ENCODE data around the gene ZNF701.
"Not testable (repeated sequence)": the region's sequence is repeated elsewhere in the genome, so short reads cannot be mapped to it uniquely, and the experiment has no call there.

ZNF701 gene

DNA sequence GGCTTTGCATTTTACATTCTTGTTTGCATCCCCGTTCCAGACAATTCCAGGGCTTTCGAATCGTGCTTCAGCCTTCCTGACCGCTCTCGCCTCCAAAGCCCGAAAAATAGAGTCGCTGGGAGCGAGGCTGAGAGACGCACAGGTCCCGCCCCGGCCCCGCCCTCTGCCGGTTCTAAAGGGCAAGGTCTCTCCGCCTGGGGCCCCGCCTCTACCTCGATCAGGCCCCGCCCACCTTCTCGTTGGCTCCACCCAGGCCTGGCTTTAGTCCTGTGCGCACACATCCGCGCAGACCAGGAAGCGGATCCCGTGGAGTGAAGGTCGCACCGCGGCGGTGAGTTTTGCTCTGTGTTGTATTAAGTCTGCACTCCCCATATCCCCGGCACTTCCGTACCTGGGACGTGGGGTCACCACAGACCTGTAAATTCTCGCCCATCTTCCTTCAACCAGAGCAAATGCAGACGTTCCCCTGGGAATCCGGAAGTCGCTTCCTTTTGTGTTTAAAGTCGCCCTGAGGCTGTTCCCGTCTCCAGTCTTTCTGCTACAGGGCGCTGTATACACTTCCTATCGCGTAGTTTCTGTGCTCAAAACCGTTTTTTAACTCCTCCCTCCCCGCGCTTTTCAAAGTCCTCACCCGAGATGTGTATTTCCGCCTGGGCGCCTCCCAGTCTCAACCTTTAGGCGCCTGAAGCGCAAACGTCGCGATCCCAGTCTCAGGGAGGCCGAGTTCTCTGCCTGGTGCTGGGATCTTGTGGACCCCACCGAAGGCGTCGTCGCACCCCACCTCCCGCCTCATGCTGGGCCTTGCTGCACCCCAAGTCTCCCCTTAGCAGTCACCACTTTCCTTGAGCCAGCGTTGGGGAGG, at the start of gene ZNF701:
TSS of gene ZNF701 (plus strand) at position 288 of the 862 bp plus-strand sequence. CDS start 3,861 bp downstream, outside the sequence.
- peak; percentile 64 for DNase-seq (ENCODE audit: low read depth, low spot score)

DNA sequence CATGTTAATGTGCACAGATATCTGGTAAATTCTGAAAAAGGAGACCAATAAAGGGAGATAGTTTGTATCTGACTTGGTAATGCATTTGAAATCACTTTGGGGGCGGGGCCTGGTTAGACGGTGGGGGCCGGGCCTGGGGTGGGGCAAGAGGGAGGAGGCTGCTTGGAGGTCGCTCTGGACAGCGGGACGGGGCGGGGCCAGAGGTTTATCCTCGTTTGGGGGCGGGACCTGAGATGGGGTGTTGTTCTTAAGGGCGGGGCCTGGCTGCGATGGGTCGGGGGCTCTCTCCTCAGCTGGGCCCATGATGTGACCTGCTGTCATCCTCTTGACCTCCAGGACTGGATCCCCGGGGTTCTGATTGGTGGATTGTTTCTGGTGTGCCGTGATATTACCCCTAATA, 47.5 kb upstream of the ZNF701 start:
- no peak for DNase-seq (ENCODE audit: low read depth, low spot score)

DNA sequence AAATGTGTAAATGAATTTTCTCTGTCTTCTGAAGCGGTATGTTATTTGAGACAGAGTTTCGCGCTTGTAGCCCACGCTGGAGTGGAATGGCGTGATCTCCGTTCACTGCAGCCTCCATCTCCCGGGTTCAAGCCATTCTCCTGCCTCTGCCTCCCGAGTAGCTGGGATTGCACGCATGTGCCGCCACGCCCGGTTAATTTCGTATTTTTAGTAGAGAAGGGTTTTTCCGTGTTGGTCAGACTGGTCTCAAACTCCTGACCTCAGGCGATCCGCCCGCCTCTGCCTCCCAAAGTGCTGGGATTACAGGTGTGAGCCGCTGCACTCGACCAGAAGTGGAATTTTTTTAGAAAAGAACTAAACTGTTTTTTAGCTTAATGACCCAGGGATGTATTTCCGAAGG, 46.0 kb upstream of the ZNF701 start:
- no peak for DNase-seq (ENCODE audit: low read depth, low spot score)

DNA sequence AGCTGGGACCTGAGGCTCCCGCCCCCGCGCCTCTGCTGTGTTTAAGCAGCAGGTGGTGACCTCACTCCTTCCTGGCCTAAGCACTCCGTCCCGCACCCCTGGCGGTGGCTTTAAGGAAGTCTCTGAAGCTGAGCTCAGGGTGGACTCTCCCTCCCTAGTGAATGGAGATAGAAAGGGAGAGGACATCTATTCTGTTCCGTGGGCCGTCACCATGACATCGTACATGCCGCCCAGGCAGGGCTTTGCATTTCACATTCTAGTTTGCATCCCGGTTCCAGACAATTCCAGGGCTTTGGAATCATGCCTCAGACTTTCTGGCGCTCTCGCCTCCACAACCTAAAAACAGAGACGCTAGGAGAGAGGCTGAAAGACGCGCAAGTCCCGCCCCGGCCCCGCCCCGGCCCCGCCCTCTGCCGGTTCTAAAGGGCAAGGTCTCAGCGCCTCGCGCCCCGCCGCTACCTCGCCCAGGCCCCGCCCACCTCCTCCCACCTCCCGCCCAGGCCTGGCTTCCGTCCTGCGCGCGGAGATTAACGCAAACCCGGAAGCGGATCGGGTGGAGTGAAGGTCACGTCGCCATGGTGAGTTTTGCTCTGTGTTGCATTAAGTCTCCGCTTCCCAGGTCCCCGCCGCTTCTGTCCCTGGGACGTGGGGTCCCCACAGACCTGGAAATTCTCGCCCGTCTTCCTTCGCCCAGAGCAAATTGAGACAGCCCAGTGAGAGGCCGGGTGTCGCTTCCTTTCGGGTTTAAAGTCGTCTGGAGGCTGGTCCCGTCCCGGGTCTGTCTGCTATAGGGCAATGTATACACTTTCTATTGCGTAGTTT, 42.7 kb upstream of the ZNF701 start, which contains the start of gene ZNF808:
TSS of gene ZNF808 (plus strand) at position 535 of the 822 bp plus-strand sequence. CDS start 15,617 bp downstream, outside the sequence.
- DNase-seq (ENCODE audit: low read depth, low spot score), result peak; percentile 93

DNA sequence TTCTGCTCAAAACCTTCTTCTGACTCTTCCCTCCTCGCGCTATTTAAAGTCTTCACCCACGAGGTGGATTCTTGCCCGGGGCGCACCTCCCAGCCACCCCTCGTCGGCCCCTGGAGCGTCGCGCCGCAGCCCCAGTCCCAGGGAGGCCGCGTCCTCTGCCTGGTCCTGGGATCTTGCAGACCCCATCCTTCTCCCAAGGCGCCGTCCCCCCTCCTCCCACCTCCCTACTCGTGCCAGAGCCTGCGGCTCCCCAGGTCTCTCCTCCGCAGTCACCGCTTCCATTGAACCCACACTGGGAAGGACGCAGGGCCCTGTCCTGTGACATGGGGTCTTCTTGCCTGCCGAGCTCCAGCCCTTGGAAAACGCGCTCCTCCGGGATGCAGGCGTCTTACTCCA, 42.1 kb upstream of the ZNF701 start:
- DNase-seq (ENCODE audit: low read depth, low spot score), result no peak

DNA sequence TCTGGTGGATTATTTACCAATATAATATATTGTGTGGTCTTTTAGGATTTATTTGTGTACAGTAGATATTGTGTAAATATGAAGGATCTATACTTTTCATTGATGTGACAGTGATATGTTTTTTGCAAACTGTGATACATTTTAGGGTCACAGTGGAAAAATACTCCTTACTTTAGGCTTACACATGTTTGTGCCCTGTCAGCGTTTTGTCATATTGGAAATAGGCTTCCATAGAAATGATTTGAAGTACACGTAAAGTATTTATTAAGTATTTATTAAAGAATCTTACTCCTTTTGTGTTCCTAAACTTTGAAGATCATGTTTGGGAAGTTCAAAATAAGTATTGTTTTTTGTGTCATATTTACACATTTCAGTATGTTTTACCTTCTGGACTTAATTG, 37.6 kb upstream of the ZNF701 start:
- no peak for DNase-seq (ENCODE audit: low read depth, low spot score)

DNA sequence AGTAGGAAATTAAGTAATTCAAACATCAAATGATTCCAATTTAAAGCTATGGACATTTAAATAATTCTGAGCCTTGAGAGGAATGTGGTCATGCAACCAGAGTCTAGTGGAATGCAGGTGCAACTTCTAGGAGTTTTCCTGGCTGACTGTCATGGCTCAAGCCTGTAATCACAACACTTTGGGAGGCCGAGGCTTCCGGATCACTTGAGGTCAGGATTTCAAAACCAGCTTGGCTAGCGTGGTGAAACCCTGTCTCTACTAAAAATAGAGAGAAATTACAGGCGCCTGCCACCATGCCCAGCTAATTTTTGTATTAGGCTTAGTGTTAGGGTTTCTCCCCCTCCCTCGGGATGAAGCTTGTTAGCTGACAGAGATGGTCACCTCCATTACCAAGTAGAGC, 36.2 kb upstream of the ZNF701 start:
- DNase-seq (ENCODE audit: low read depth, low spot score), result no peak

DNA sequence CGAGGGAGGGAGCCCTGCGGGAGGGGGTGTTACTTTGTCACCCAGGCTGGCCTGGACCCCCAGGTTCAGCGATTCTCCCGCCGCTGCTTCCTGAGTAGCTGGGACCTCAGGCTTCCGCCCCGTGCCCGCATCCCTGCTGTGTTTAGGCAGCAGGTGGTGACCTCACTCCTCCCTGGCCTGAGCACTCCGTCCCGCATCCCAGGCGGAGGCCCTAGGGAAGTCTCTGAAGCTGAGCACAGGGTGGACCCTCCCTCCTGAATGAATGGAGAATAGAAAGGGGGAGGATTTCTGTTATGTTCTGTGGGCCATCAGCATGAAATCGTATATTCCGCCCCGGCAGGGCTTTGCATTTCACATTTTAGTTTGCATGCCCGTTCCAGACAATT, 34.7 kb upstream of the ZNF701 start:
- DNase-seq (ENCODE audit: low read depth, low spot score), result not testable (repeated sequence)

DNA sequence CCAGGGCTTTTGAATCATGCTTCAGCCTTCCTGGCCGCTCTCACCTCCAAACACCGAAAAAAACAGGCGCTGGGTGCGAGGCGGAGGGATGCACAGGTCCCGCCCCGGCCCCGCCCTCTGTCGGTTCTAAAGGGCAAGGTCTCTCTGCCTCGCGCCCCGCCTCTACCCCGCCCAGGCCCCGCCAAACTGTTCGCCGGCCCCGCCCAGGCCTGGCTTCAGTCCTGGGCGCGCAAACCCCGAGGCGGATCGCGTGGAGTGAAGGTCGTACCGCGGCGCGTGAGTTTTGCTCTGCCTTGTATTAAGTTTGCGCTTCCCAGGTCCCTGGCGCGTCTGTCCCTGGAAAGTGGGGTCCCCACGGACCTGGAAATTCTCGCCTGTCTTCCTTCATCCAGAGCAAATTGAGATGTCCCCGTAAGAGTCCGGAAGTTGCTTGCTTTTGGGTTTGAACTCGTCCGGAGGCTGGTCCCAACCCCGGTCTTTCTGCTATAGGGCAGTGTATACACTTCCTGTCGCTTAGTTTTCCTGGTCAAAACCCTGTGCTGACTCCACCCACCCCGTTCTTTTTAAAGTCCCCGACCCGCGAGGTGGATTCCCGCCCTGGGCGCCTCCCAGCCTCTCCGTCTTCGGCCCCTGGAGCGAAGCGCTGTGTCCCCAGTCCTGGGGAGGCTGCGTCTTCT, 34.2 kb upstream of the ZNF701 start:
- no peak for DNase-seq (ENCODE audit: low read depth, low spot score)

DNA sequence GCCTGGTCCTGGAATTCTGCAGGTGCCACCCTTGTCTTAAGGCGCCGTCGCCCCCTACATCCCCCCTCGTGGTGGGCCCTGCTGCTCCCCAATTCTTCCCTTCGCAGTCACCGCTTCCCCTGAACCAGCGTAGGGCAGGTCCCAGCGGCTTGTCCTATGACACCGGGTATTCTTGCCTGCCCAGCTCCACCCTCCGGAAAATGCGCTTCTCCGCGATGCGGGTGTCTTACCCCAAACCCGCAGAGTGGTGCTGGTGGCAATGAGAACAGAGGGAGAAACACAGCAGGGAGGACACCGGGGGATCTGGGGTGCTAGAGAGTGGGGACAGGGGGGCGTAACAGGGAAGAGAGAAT, 33.7 kb upstream of the ZNF701 start:
- DNase-seq (ENCODE audit: low read depth, low spot score), result no peak

DNA sequence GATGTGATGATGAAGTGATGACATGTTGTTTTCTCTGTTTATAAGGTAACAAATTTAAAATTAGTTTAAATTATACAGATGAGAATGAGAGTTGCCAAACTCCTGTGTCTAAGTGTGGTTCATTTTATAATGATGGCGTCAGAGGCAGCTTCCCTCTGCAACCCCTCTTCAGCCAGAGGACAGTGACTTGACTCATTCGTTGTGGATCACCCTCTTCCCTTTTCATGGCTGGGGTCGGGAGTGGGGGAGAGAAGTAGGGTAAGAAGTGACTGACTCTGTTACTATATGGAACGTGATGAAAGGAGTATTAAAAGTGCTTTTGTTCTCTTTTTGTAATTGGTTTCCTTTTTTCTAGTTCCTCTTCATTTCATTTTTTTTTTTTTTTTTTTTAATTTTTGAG, 31.3 kb upstream of the ZNF701 start:
- DNase-seq (ENCODE audit: low read depth, low spot score), result not testable (repeated sequence)

DNA sequence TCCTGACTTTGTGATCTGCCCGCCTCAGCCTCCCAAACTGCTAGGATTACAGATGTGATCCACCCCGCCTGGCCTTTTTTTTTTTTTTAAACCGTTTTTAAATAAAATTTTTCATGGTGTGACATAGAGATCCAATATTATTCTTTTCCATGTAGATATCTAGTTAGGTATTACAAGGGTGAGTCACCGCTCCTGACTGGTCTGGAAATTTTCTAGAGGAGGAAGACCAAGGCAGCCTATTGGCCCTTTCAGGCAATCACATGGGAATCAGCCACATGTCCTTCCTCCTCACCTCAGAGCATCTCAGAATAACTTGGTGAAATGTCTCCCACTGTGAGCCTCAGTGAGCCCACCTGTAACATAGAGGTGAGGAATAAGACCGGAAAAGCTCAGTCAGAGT, 28.9 kb upstream of the ZNF701 start:
- not testable (repeated sequence) for DNase-seq (ENCODE audit: low read depth, low spot score)

DNA sequence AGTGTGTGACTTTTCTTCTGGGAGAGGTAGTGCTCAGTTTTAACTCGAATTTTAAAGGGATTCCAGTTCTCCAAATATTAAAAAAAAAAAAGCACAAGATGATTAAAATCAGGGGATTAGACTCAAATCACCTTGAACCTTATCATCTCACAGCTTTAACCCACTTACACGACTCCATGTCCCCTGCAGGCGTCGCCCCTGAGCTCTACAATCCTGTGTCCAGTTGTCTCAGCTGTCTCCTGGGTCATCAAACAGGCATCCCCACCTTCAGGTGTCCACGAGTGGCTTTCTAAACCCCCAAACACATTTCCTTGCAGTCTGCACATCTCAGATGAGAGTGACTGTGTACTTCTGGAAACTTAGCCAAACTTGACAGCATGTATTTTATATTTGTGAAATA, 28.5 kb upstream of the ZNF701 start:
- DNase-seq (ENCODE audit: low read depth, low spot score), result no peak

DNA sequence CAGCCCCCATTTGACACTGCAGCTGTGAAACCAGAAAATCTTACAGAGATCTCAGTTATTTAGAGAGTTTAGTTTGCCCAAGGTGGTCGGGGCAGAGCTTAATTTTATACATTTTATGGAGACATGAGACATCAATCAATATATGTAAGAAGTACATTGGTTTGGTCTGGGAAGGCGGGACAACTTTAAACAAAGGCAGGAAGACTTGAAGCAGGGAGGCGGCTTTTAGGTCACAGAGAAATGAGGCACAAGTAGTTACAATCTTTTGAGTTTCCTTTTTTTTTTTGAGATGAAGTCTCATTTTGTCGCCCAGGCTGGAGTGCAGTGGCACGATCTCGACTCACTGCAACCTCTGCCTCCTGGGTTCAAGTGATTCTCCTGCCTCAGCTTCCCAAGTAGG, 27.5 kb upstream of the ZNF701 start:
- not testable (repeated sequence) for DNase-seq (ENCODE audit: low read depth, low spot score)

DNA sequence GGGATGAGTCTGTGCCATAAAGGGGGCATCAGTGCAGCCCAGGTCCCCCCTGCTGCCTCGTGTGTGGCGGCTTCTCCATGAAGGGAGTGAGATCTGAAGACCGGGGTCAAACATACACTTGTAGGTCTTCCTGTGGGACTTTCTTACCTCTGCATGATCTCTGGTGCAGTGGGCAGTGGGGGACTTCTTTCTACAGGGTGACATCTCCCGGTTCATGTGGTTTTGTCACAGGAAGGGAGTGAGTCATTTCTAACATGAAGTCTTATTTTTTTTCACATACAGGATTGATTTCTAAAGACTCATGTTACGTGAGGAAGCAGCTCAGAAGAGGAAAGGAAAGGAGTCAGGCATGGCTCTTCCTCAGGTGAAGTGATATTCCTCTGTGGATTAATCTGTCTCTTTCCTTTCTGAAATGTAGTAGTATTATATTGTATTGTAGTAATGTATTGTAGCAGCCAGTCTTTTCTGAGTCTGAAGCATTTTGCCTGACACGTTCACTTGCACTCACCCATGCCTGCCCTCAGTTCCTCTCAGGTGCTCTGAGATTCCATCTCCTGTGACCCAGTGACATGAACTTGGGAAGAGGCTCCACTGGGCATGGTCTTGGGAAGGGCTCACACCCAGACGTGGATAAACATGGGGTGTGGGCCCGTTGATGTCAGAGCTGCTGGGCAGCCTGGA, 27.0 kb upstream of the ZNF701 start:
- DNase-seq (ENCODE audit: low read depth, low spot score), result no peak

DNA sequence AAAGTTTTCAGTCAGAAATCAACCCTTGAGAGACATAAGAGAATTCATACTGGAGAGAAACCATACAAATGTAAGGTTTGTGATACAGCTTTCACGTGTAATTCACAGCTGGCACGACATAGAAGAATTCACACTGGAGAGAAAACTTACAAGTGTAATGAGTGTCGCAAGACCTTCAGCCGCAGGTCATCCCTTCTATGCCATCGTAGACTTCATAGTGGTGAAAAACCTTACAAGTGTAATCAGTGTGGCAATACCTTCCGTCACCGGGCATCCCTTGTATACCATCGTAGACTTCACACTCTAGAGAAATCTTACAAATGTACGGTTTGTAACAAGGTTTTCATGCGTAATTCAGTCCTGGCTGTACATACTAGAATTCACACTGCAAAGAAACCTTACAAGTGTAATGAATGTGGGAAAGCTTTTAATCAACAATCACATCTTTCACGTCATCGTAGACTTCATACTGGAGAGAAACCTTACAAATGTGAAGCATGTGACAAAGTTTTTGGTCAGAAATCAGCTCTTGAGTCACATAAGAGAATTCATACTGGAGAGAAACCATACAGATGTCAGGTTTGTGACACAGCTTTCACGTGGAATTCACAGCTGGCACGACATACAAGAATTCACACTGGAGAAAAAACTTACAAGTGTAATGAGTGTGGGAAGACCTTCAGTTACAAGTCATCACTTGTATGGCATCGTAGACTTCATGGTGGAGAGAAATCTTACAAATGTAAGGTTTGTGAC, 15.7 kb upstream of the ZNF701 start:
- no peak for DNase-seq (ENCODE audit: low read depth, low spot score)

DNA sequence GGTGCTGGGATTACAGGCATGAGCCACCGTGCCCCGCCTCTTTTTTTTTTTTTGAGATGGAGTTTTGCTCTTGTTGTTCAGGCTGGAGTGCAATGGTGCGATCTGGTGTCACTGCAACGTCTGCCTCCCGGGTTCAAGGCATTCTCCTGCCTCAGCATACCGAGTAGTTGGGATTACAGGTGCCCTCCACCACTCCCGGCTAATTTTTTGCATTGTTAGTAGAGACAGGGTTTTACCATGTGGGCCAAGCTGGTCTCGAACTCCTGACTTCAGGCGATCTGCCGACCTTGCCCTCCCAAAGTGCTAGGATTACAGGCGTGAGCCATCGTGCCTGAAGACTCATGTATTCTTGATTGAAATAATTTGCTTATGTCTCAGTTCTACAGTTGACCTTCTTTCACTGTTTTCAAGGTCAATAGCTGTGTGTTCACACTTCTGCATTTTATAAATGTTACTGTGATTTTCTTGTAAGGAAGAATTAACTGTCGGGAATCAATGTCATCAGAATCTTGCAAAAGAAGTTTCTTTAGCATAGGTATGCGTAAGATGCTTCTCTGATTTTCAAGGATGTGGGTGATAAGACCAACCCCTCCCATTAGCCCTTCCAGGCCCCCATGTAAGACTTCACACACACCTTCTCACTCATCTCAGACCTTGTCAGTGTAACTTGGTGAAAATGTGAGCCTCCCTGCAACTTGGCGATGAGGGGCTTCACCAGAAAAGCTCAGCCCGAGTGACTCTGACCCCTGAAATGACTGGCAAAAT, 12.7 kb upstream of the ZNF701 start:
- DNase-seq (ENCODE audit: low read depth, low spot score), result no peak

DNA sequence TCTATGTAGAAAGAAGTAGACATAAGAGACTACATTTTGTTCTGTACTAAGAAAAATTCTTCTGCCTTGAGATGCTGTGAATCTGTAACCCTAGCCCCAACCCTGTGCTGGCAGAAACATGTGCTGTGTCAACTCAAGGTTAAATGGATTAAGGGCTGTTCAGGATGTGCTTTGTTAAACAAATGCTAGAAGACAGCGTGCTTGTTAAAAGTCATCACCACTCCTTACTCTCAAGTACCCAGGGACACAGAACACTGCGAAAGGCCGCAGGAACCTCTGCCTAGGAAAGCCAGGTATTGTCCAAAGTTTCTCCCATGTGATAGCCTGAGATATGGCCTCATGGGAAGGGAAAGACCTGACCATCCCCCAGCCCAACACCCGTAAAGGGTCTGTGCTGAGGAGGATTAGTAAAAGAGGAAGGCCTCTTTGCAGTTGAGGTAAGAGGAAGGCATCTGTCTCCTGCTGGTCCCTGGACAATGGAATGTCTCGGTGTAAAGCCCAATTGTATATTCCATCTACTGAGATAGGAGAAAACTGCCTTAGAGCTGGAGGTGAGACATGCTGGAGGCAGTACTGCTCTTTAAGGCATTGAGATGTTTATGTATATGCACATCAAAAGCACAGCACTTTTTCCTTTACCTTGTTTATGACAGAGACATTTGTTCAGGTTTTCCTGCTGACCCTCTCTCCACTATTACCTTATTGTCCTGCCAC, 11.2 kb upstream of the ZNF701 start:
- not testable (repeated sequence) for DNase-seq (ENCODE audit: low read depth, low spot score)

DNA sequence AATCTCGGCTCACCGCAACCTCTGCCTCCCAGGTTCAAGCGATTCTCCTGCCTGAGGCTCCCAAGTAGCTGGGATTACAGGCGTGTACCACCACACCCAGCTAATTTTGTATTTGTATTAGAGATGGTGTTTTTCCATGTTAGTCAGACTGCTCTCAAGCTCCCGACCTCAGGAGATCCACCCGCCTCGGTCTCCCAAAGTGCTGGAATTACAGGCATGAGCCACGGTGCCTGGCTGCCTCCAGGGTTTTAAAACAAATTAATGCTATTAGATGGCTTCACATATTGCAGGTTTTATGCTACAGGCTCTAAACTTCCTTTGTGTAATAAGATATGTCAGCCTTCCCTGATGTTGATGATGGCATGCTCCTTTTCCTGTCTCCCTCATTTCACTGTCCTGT, 8.5 kb upstream of the ZNF701 start:
- DNase-seq (ENCODE audit: low read depth, low spot score), result not testable (repeated sequence)

All from iPS DF 19.7 (cell line).